HepG2 (cell line): Measurements from ENCODE around the gene TCOF1. TPM values are rescaled to one million over a fixed set of nuclear protein-coding genes. Genes with fewer than 3 reads are reported as not detected.

ENCODE experiments used
- CREBL2 ChIP-seq: sonication (generic); formaldehyde crosslinking; IDR thresholded peaks from 2 replicates; pipeline ENCODE4 v1.8.1; 2023; ENCODE audit warnings: missing genetic modification reagents, mild to moderate bottlenecking, borderline replicate concordance
- DPF2 ChIP-seq: sonication (generic); formaldehyde crosslinking; IDR thresholded peaks from 2 replicates; pipeline ENCODE4 v1.4.0; 2020; ENCODE audit warnings: mild to moderate bottlenecking, low read depth, missing genetic modification reagents, borderline replicate concordance
- FOXK2 ChIP-seq: fragments of 450-650 bp; IDR thresholded peaks from 2 replicates; pipeline ENCODE4 v1.6.1; 2016
- GFI1 ChIP-seq: sonication (generic); formaldehyde crosslinking; IDR thresholded peaks from 2 replicates; pipeline ENCODE4 v1.5.0; 2020; ENCODE audit warnings: missing genetic modification reagents, mild to moderate bottlenecking, borderline replicate concordance
- JDP2 ChIP-seq: sonication (generic); formaldehyde crosslinking; IDR thresholded peaks from 2 replicates; pipeline ENCODE4 v1.8.1; 2022; ENCODE audit warnings: missing genetic modification reagents, borderline replicate concordance
- REST ChIP-seq, 2 experiments: IDR thresholded peaks; 2 replicates each; pipeline ENCODE4 v1.6.1; 2011 to 2012; ENCODE audit warnings: low read length in 2 of 2, borderline replicate concordance in 1 of 2, low read depth in 1 of 2, mild to moderate bottlenecking in 1 of 2, moderate library complexity in 1 of 2
- THYN1 ChIP-seq: sonication (generic); formaldehyde crosslinking; IDR thresholded peaks from 2 replicates; pipeline ENCODE4 v1.8.1; 2023; ENCODE audit warnings: low read depth, mild to moderate bottlenecking, moderate library complexity, missing genetic modification reagents, borderline replicate concordance
- XRCC5 ChIP-seq: fragments of 200-400 bp; formaldehyde crosslinking; optimal IDR thresholded peaks from 2 replicates; pipeline ENCODE3; 2017; ENCODE audit warnings: mild to moderate bottlenecking, low read length
- ZBTB34 ChIP-seq: sonication (generic); formaldehyde crosslinking; IDR thresholded peaks from 2 replicates; pipeline ENCODE4 v1.8.0; 2022; ENCODE audit warnings: mild to moderate bottlenecking, missing genetic modification reagents
- ZFP91 ChIP-seq: sonication (generic); formaldehyde crosslinking; IDR thresholded peaks from 2 replicates; pipeline ENCODE4 v1.9.0; 2022; ENCODE audit warnings: missing genetic modification reagents, mild to moderate bottlenecking, borderline replicate concordance
- ZNF10 ChIP-seq: sonication (generic); formaldehyde crosslinking; IDR thresholded peaks from 2 replicates; pipeline ENCODE4 v1.4.0; 2020; ENCODE audit warnings: mild to moderate bottlenecking, low read depth, missing genetic modification reagents, borderline replicate concordance
- ZNF260 ChIP-seq: sonication (generic); formaldehyde crosslinking; IDR thresholded peaks from 2 replicates; pipeline ENCODE4 v1.4.0; 2020; ENCODE audit warnings: missing genetic modification reagents, low read depth, mild to moderate bottlenecking, borderline replicate concordance
- ZNF281 ChIP-seq: sonication (generic); formaldehyde crosslinking; IDR thresholded peaks from 2 replicates; pipeline ENCODE4 v1.4.0; 2020; ENCODE audit warnings: missing genetic modification reagents, borderline replicate concordance
- ZNF329 ChIP-seq: sonication (generic); formaldehyde crosslinking; IDR thresholded peaks from 2 replicates; pipeline ENCODE4 v1.9.0; 2021; ENCODE audit warnings: low read depth, mild to moderate bottlenecking, missing genetic modification reagents
- ZNF616 ChIP-seq: sonication (generic); formaldehyde crosslinking; IDR thresholded peaks from 2 replicates; pipeline ENCODE4 v1.5.0; 2020; ENCODE audit warnings: low read depth, mild to moderate bottlenecking, missing genetic modification reagents
- ZNF780A ChIP-seq: sonication (generic); formaldehyde crosslinking; IDR thresholded peaks from 2 replicates; pipeline ENCODE4 v1.8.0; 2022; ENCODE audit warnings: mild to moderate bottlenecking, missing genetic modification reagents, moderate library complexity
- polyA plus RNA-seq, 8 experiments: library from polyadenylated mRNA; depleted of rRNA in 3 of 8; stranded (reverse) in 7 of 8; unstranded in 1 of 8; fragments of >200 nt; fragmentation: Illumina TruSeq in 4 of 8; extraction: Trizol in 4 of 8; gene quantifications; 2 replicates each; pipeline versions ENCODE4 v1.2.1 to v1.2.3, GENCODE V29; 2011 to 2016; ENCODE audit warnings: low read depth in 4 of 8, missing spikeins in 1 of 8, mixed read lengths in 1 of 8; ENCODE audit not compliant: insufficient read depth in 1 of 8
- total RNA-seq, 5 experiments: library from RNA; depleted of rRNA; stranded (reverse); fragments of >200 nt; fragmentation: Illumina TruSeq; extraction: Trizol; gene quantifications; 2 replicates each; pipeline ENCODE4 v1.2.3, GENCODE V29; 2016; ENCODE audit warnings: low read depth in 1 of 5

TCOF1 gene
- total and polyA plus RNA-seq, 2 of the 13 experiments (the other 11 are each of a cell fraction or from before 2014, with no cell fraction given), result 10.1 to 41.6 TPM

GRCh38 chr5:150357326-150358260 lies at the start of gene TCOF1 (continued):
- TF ChIP-seq ZNF281 (CRISPR knock-in tag), result no peak
- TF ChIP-seq XRCC5, result peak; percentile 20
- TF ChIP-seq FOXK2, result no peak
- no peak for TF ChIP-seq JDP2 (CRISPR knock-in tag)
- peak; percentile 71; the same call in 1 of the 2 replicates for TF ChIP-seq GFI1
- no peak for TF ChIP-seq ZNF780A (CRISPR knock-in tag)
- no peak for TF ChIP-seq ZNF616 (CRISPR knock-in tag)
- TF ChIP-seq DPF2 (CRISPR knock-in tag), result no peak
- no peak for TF ChIP-seq REST (IDR thresholded peaks at IDR 0.05; ENCODE audit: borderline replicate concordance in 1 of 2, low read depth in 1 of 2, low read length in 2 of 2)
- no peak for TF ChIP-seq CREBL2 (CRISPR knock-in tag)
- TF ChIP-seq ZNF10 (CRISPR knock-in tag), result no peak
- TF ChIP-seq ZNF260, result no peak
- no peak for TF ChIP-seq ZBTB34 (CRISPR knock-in tag)
- peak; percentile 30; the same call in 1 of the 2 replicates for TF ChIP-seq ZFP91
- no peak for TF ChIP-seq THYN1 (CRISPR knock-in tag)
- TF ChIP-seq ZNF329, result no peak
